GM12864 (cell line): ENCODE results near the gene PDZD2.

Experiments used
- DNase-seq: peaks from one replicate; pipeline ENCODE4 v3.0.0-alpha.2; 2011; ENCODE audit warnings: low read depth
- H3K4me3 ChIP-seq: 2 replicates; pipeline ENCODE4 v1.5.1; 2011; ENCODE audit warnings: mild to moderate bottlenecking, low read depth, low read length, control low read depth
- CTCF ChIP-seq: IDR thresholded peaks from 2 replicates; pipeline ENCODE4 v1.5.1; 2011; ENCODE audit warnings: low read depth, mild to moderate bottlenecking, moderate library complexity, low read length, control low read depth, inconsistent platforms; ENCODE audit errors: missing control alignments

The PDZD2 gene

GRCh38 chr5:31702712-31703111 lies 63.8 kb downstream of the PDZD2 start:
- no peak for DNase-seq
- H3K4me3 ChIP-seq: no peak overlapping the region
- no peak for TF ChIP-seq CTCF

GRCh38 chr5:31703757-31704156 lies 64.8 kb downstream of the PDZD2 start:
- H3K4me3 ChIP-seq: no peak overlapping the region
- no peak for DNase-seq
- TF ChIP-seq CTCF: no peak

GRCh38 chr5:31706186-31706585 lies 67.3 kb downstream of the PDZD2 start:
- H3K4me3 ChIP-seq: no peak overlapping the region

GRCh38 chr5:31707329-31707728 lies 68.4 kb downstream of the PDZD2 start:
- no peak for TF ChIP-seq CTCF
- no peak overlapping the region for H3K4me3 ChIP-seq
- no peak for DNase-seq

More at GRCh38 chr5:31706186-31706585, 67.3 kb downstream of the PDZD2 start:
- no peak for TF ChIP-seq CTCF
- DNase-seq: no peak

GRCh38 chr5:31708089-31708488 lies 69.2 kb downstream of the PDZD2 start:
- no peak overlapping the region for H3K4me3 ChIP-seq
- no peak for TF ChIP-seq CTCF
- DNase-seq: no peak

- no peak for DNase-seq
- no peak for TF ChIP-seq CTCF
- no peak overlapping the region for H3K4me3 ChIP-seq
These were observed 72.4 kb downstream of the PDZD2 start for GRCh38 chr5:31711363-31711762.

GRCh38 chr5:31711935-31712592 lies 73.1 kb downstream of the PDZD2 start:
- no peak for TF ChIP-seq CTCF
- no peak for DNase-seq
- no peak overlapping the region for H3K4me3 ChIP-seq
